Spinal cord (tissue), 10 donors: ENCODE data around the gene CIRBP. TPM values are rescaled to one million over a fixed set of nuclear protein-coding genes. Genes with fewer than 3 reads are reported as not detected.
A peak's percentile ranks its signal among the peaks of the same experiment; 100 is the strongest.

Experiments
- DNase-seq, 6 donors: peaks; one replicate each; pipeline versions ENCODE4 v3.0.0 to v3.0.0-alpha.2; 2013 to 2015; ENCODE audit warnings: low spot score in 6 of 6, low read depth in 4 of 6
- H3K27ac ChIP-seq: one replicate; pipeline ENCODE4 v1.5.1; 2013; ENCODE audit warnings: low read depth, low read length, control low read depth
- H3K27me3 ChIP-seq: one replicate; pipeline ENCODE4 v1.6.1; 2013; ENCODE audit warnings: low read length; ENCODE audit not compliant: control insufficient read depth, insufficient read depth
- H3K36me3 ChIP-seq: one replicate; pipeline ENCODE4 v1.6.1; 2013; ENCODE audit warnings: low read length; ENCODE audit not compliant: control insufficient read depth, insufficient read depth
- H3K4me1 ChIP-seq: one replicate; pipeline ENCODE4 v1.6.1; 2013; ENCODE audit warnings: low read length; ENCODE audit not compliant: control insufficient read depth, insufficient read depth
- H3K4me3 ChIP-seq: one replicate; pipeline ENCODE4 v1.5.1; 2013; ENCODE audit warnings: low read depth, low read length, control low read depth
- H3K9me3 ChIP-seq: one replicate; pipeline ENCODE4 v1.6.1; 2013; ENCODE audit warnings: low read length; ENCODE audit not compliant: control insufficient read depth, insufficient read depth
- WGBS: methylation state at CpG from one replicate; pipeline ENCODE4 v1.1.5; 2013; ENCODE audit warnings: missing lambda C conversion rate; ENCODE audit not compliant: insufficient coverage; 5-methylcytosine and 5-hydroxymethylcytosine counted together
- polyA plus RNA-seq, 2 donors: library from polyadenylated mRNA; unstranded; fragments of 120-200 nt; gene quantifications; one replicate each; pipeline ENCODE4 v1.2.1, GENCODE V29; 2013; ENCODE audit not compliant: insufficient read length in 2 of 2
- total RNA-seq, 2 donors: library from RNA; depleted of rRNA in 1 of 2; stranded (reverse); fragments of 120-200 nt in 1 of 2; fragments of >200 nt in 1 of 2; gene quantifications; one replicate each; pipeline versions ENCODE4 v1.2.3 to v1.2.4, GENCODE V29; 2013 to 2014
- donor health status: healthy.

Gene CIRBP
- total and polyA plus RNA-seq, 4 donors: 323 to 821 (median 625) TPM

GRCh38 chr19:1290703-1291651 is 21.8 kb downstream of the CIRBP start:
- H3K27ac ChIP-seq: no peak overlapping the region

GRCh38 chr19:1291761-1292418 is 22.8 kb downstream of the CIRBP start:
- H3K36me3 ChIP-seq: peaks cover 97% of the 10 kb centered on the region
- no peaks in the 10 kb centered on the region for H3K27me3 ChIP-seq
- no peak overlapping the region for H3K27ac ChIP-seq
- no peaks in the 10 kb centered on the region for H3K9me3 ChIP-seq
- peaks cover 67% of the 10 kb centered on the region for H3K4me1 ChIP-seq
- DNase-seq: peak in 2 of 6 donors; percentile 42 to 57
- H3K4me3 ChIP-seq: no peak overlapping the region
- 45% methylated on average over 18 of the region's 25 CpGs for WGBS

More at GRCh38 chr19:1290703-1291651, 21.8 kb downstream of the CIRBP start:
- Histone ChIP-seq H3K4me1 (peaks cover 74% of the 10 kb centered on the region), H3K27me3 (no peaks in the 10 kb centered on the region), H3K4me3 (no peak overlapping the region), H3K36me3 (peaks cover 90% of the 10 kb centered on the region), H3K9me3 (no peaks in the 10 kb centered on the region)
- 80% methylated on average over 37 of the region's 40 CpGs for WGBS
- DNase-seq: no peak

- no peak overlapping the region for H3K4me3 ChIP-seq
- no peak for DNase-seq
- WGBS: 84% methylated on average over 17 of the region's 17 CpGs
- no peaks in the 10 kb centered on the region for H3K9me3 ChIP-seq
- peaks cover 96% of the 10 kb centered on the region for H3K36me3 ChIP-seq
- no peak overlapping the region for H3K27ac ChIP-seq
- H3K27me3 ChIP-seq: no peaks in the 10 kb centered on the region
- peaks cover 60% of the 10 kb centered on the region for H3K4me1 ChIP-seq
These were observed 23.5 kb downstream of the CIRBP start for GRCh38 chr19:1292419-1293151.

- no peaks in the 10 kb centered on the region for H3K9me3 ChIP-seq
- no peak for DNase-seq
- H3K27me3 ChIP-seq: no peaks in the 10 kb centered on the region
- peaks cover 96% of the 10 kb centered on the region for H3K36me3 ChIP-seq
- WGBS: 80% methylated on average over 28 of the region's 35 CpGs
- H3K27ac ChIP-seq: no peak overlapping the region
- H3K4me1 ChIP-seq: peaks cover 46% of the 10 kb centered on the region
- H3K4me3 ChIP-seq: no peak overlapping the region
These were observed 24.9 kb downstream of the CIRBP start for GRCh38 chr19:1293782-1294604.

- Histone ChIP-seq H3K27ac (no peak overlapping the region), H3K27me3 (no peaks in the 10 kb centered on the region), H3K36me3 (peaks cover 95% of the 10 kb centered on the region), H3K4me1 (peaks cover 40% of the 10 kb centered on the region), H3K4me3 (no peak overlapping the region), H3K9me3 (no peaks in the 10 kb centered on the region)
- WGBS: 90% methylated on average over 14 of the region's 14 CpGs
- DNase-seq: no peak
These were observed 25.6 kb downstream of the CIRBP start for GRCh38 chr19:1294688-1295087.

- WGBS: 36% methylated on average over 62 of the region's 82 CpGs
- H3K4me1 ChIP-seq: peaks cover 40% of the 10 kb centered on the region
- no peak for DNase-seq
- no peaks in the 10 kb centered on the region for H3K9me3 ChIP-seq
- H3K4me3 ChIP-seq: no peak overlapping the region
- no peaks in the 10 kb centered on the region for H3K27me3 ChIP-seq
- H3K27ac ChIP-seq: no peak overlapping the region
- peaks cover 96% of the 10 kb centered on the region for H3K36me3 ChIP-seq
These were observed 26.3 kb downstream of the CIRBP start for GRCh38 chr19:1295169-1296012.

- WGBS: 99% methylated on average over 6 of the region's 13 CpGs
- Histone ChIP-seq H3K27me3 (no peaks in the 10 kb centered on the region), H3K36me3 (peaks cover 93% of the 10 kb centered on the region), H3K9me3 (no peaks in the 10 kb centered on the region), H3K4me1 (peaks cover 35% of the 10 kb centered on the region), H3K4me3 (no peak overlapping the region), H3K27ac (no peak overlapping the region)
- no peak for DNase-seq
These were observed 26.9 kb downstream of the CIRBP start for GRCh38 chr19:1296078-1296477.

- Histone ChIP-seq H3K27me3 (no peaks in the 10 kb centered on the region), H3K4me1 (peaks cover 29% of the 10 kb centered on the region), H3K4me3 (no peak overlapping the region), H3K36me3 (peaks cover 87% of the 10 kb centered on the region), H3K9me3 (no peaks in the 10 kb centered on the region), H3K27ac (no peak overlapping the region)
- no peak for DNase-seq
- 90% methylated on average over 21 of the region's 24 CpGs for WGBS
These were observed 27.6 kb downstream of the CIRBP start for GRCh38 chr19:1296575-1297271.
